GM18907 (cell line): ENCODE measurements around the gene LDLRAD4.
"Not testable (repeated sequence)": the region's sequence is repeated elsewhere in the genome, so short reads cannot be mapped to it uniquely, and the experiment has no call there.

Source experiments
- ATAC-seq: cut with Tn5 transposase; IDR thresholded peaks from one replicate; pipeline ENCODE4 v1.9.1; 2021; ENCODE audit warnings: mild to moderate bottlenecking, moderate library complexity; ENCODE audit not compliant: unreplicated experiment

The LDLRAD4 gene

DNA sequence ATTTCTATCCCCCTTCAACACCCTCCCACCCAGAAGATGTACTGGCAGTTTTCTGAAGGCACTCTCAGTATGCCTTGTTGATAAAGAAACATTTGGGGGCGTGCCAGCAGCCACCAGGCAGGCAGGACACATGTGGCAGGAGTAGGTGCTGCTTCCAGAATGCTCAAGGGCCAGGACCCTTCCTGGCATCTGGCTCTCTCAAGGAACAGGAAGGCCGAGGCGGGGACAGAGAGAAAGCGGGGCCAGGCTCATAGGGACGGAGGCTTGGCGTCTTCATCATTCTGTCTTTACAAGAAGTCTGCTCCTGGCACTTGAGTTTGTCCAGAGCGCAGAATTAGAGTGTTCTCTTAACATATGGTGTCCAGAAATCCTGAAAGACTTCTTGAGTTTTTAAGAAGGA lies 386.2 kb downstream of the LDLRAD4 start:
- no peak for ATAC-seq

DNA sequence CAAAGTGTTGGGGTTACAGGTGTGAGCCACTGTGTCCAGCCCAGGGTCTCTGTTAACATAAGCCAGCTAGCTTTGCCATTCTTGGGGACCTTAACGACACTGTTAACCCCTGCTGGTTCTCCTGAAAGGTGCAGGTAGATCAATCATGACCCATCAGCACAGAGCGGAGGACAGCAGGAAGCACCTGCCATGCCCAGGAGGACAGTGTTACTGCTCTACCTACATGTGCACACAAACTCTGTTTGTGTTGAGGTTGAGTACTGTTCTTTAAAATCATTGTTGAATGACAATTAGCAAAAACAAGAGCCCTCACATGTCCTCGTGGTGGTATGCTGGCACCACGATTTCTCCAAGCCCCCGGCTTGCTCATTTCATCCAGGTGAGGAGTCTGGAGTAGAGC lies 386.9 kb downstream of the LDLRAD4 start:
- no peak for ATAC-seq

DNA sequence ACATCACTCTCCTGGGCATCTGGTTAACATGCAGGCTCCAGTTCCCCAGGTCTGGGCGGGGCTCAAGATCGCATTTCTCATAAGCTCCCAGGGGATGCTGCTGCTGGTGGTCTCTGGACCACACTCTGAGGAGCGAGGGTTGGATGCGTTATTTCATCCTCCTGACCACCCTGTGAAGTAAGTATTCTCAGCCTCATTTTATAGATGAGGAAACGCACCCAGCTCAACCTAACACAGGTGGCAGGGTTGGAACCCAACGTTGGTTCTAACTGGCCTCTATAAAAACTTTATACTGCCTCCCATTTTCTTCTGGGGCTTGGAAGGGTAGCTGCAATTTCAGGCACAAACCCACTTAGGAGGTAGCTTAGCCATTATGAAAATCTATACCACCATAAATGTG lies 387.3 kb downstream of the LDLRAD4 start:
- ATAC-seq = no peak

DNA sequence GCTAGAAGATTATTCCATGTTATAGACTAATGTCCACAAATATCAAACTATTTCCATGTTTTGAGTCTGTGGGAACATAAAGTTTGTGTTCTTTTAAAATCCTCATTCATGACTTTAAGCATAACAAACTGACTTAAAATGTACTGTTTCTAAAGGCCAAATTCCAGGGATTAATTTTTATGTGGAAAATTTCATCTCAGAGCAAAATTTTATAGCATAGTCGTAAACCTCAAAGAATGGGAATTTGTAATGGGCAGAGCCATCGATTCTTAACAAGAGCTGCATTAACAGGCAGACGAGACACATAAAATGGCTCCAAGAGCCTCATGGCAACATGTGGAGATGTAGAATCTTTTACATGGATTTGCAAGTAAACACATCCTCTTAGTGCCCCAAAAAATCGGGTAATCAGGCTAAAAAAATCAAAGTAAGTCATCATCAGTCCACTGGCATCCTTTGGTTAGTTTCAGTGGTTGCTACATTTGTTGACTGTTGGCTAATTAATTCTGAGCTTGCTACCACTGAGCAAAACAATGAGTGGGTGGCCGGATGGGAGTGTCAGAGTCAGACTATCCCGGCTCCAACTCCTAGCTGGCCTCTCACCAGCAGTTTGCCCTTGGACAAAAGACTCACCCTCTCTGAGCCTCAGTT lies 388.2 kb downstream of the LDLRAD4 start:
- peak; percentile 48 for ATAC-seq

DNA sequence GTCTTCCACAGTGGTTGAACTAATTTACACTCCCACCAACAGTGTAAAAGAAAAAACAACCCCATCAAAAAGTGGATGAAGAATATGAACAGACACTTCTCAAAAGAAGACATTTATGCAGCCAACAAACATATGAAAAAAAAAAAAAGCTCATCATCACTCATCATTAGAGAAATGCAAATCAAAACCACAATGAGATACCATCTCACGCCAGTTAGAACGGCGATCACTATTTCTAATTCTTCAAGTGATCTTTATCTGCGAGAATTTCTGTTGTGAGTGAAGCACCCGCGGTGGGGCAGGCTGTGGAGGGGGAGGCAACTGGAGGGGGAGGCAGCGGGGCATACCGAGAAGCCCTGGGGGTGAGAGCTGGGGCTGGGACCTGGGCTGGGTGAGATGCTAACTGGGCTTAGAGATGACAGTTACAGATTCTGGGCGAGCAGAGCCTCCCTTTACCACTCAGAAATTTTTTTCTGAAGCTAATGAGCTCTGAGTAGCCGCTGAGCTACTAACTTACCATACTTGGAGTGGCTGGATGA lies 389.5 kb downstream of the LDLRAD4 start:
- ATAC-seq = not testable (repeated sequence)

GRCh38 chr18:13608791-13609532 lies 390.4 kb downstream of the LDLRAD4 start:
- ATAC-seq = no peak

DNA sequence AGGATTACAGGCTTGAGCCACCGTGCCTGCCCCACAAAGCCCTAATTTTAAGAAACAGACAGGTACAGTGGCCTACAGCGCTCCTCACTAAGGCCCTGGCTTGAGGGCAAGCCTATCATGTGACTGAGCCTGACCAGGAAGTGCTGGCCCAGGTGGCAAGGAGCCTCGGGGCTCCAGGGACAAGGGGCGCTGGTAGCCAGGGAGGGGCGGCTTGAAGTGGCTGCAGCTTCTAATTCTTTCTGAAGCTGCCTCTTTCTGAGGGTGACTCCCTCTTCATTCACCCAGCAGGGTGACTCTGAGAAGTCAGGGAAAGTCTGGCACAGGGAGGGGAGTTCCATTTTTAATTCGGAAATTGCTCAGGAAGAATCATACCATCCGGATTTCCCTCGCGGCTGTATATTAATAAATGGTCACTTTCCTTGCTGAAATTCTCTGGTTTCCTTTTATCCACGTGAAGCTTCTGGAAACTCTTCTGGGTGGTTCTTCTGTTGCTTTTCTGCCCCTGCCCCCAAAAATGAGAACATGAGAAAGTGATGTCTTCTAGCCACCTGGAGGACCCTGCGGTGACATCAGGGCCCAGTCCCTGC lies 392.1 kb downstream of the LDLRAD4 start:
- no peak for ATAC-seq

DNA sequence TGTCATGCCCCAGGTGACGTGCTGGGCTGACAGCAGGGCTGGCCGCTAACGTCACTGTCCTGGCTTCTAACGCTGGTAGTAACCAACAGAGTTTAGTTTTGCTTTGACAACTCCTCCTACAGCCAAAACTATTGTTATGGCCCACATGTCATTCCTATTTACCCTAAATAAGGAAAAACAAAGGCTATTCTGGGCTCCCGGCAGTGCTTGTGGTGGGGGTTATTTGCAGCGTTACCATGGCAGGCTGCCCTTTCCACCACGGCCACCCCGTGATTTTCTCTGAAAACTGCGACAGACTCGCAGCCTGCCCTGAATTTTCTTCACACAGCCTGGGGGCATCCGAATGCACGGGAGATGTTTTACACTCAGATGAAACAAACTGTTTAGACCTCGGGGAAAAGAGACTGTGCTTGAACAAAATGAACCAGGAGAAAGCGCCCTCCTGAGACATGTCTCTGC lies 392.6 kb downstream of the LDLRAD4 start:
- ATAC-seq = peak; percentile 26

DNA sequence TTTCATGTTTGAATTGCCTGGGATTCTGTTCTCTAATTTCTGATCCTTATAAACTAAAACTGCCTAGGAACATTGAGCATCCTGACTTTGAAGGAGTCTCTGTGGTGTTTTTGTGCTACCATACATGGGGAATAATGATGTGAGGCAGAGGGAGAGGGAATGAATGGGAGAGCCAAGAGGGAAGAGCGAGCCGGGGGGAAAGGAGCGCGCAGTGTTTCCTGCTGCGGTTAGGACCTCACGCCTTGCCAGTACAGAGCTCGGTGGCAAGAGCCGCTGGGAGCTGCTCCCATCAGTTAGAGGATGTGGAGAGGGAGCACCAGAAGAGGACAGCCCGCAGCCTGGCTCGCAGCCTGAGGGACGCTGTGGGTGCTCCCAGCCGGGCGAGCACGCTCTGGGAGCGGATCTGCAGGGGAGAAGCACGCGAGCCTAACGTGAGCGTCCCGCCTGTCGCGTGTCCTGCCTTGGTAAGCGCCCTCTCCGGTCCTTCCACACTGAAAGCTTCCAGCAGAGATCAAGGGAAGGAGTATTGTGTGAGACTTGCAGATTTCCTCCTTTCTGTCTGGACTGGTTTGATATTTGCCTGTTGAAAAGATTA lies 393.1 kb downstream of the LDLRAD4 start:
- ATAC-seq = peak; percentile 3

DNA sequence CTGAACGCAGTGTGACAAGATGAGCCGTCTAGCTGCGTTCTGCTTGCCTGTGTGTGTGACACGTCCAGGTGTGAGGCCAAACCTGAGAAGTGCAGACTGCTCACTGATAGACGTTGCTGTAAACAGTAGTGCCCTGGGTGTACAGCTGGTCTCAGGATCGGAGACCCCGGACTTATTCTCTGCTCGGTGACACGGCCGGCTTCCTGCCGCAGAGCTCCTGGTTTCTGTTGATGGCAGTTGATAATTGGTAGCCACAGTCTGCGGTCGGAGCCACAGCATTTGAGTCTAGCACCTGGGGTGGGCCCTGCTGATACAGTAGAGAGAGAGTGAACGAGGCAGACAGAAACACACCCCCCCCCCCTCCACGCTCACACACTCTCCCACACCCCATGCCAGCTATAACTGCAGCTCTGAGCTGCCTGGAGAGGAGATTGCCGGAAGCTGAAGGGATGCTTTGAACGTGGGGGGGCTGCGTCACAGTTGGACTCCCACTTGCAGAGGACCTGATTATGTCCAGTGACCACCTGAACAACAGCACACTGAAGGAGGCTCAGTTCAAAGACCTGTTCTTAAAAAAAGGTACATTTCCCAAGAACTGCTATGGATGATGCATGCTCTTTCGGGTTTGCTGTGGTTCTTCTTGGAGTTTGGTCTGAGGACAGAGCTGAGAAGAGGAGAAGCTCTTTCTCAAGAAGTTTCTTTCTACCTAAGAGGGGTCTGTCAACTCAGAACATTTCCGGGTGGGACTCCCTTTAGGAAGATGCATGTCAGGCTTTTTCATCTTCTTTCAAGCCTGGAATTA lies 393.8 kb downstream of the LDLRAD4 start:
- peak; percentile 76 for ATAC-seq

- ATAC-seq = no peak
Measured at GRCh38 chr18:13613099-13613498, 394.5 kb downstream of the LDLRAD4 start.

DNA sequence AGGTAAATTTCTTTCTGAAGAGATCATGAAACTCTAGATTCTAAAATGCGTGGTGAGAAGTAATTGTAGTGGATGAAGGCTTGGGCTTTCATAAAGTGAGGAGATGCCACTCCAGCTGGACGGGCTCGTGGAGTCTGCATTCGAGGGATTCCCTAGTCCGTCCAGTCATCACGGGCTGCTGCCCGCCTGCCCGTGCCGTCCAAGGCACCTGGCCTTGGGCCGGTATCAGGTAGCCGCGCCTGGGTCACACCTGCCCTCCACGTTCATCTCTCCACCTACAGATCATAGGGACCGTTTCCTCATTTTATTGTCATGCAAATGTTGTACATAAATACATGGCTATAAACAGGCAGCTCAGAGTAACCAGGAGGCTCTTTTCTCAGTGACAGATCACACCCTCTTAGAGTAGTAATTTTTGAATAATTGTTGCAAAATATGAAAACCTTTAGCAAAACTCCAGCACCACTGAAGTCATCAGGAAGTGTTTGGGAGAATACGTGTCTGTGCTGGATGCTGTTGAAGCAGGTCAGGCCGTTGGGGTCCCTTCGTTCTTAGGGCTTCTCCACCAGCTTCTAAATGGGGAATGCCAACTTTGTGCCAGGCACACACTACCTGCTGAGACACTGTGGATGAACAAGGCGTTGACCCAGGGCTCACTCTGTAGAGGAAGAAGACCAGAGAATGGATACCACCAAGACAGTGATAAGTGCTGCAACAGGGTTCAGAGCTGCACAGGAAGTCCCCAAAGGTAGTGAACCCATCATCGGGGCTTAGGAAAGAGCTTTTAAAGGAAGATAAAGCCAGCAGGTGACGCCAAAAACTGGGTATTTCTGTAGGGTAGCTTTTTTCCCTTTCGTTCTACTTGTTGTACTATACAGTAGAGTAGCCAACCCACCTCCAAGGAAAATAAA lies 395.3 kb downstream of the LDLRAD4 start:
- no peak for ATAC-seq

DNA sequence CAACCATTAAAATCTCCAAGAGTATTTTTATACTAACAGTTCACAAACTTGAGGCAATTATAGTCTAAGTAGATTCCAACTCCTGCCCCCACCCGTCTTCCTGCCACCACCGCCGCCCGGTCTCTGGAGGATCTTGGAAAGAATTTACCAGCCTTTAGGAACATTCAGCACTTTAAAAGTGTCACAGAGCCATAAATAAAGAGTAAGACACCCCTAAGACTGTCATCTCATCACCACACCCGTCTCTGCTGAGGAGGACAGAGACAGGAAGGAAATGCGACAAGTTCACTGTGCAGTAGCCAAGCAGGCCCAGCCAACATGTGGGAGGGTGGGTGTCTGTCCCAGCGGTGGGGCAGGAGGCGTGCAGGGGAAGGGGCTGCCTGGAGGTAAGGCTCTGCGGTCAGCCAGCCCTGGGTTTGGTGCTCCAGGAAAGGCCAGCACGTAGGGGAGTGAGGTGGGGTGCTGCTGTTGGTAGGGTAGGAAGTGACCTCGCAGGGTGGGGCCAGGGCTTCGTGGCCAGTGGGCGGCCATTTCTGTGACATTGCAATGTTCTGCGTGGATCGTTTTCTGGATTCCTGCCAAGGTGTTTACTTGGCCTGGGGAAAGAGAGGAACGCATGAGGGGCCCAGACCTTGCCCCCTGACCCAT lies 396.2 kb downstream of the LDLRAD4 start:
- ATAC-seq = no peak

- no peak for ATAC-seq
Measured at GRCh38 chr18:13615432-13615861, 396.9 kb downstream of the LDLRAD4 start.

- ATAC-seq = no peak
Measured at GRCh38 chr18:13616041-13616440, 397.5 kb downstream of the LDLRAD4 start.

DNA sequence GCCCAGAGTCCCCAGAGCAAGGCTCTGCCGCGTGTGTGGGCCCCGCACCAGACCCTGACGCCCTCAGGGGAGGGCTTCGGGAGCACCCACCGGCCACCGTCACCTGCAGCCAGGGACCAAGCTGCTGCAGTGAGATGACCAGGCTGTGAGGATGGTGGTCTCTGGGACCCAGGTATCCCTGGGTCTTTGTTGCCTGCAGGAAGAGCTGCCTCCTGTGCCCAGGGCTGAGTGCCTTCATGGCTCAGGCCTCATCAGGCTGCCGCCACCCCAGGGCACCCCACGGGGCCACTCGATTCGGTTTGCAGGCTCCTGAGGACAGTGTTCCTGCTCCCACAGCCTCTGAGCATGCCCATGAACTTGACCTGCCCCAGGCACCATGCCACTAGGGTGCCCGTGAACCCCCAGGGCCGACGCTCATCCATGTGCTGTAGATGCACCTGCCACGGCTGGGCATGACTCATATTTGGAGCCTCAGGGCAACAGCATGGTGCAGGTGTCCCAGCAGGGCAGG lies 398.0 kb downstream of the LDLRAD4 start:
- ATAC-seq = no peak

GRCh38 chr18:13617826-13618515 lies 399.4 kb downstream of the LDLRAD4 start:
- ATAC-seq = no peak

DNA sequence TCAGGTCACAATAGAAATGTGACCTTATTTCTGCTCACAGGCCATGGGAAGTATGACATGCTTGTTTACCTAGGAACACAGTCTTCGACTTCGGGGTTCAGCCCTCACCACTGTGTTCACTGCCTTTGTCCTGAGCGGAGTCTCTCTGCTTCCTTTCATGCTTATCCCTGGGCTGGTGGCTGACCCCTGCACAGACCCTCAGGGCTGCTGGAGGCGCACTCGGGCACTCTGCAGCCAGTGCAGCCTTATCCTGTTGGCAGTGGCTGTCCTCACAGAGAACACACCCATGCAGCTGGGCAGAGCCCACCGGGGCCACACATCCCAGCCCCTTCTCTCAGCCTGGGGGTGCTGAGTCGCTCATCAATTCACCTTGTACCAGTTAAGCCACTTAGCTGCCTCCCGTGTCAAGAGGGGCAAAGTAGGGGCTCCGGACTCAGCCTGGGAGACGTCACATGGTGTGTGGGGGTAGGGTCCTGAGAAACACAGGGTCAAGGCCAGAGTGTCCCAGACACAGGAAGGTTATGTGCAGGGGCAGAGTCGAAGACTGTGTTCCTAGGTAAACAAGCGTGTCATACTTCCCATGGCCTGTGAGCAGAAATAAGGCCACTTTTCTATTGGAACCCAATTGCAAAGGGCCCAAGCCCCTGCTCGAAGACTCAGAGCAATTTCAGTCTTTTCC lies 400.3 kb downstream of the LDLRAD4 start:
- no peak for ATAC-seq
